Measurements from ENCODE around the gene KMT2D.

DNA sequence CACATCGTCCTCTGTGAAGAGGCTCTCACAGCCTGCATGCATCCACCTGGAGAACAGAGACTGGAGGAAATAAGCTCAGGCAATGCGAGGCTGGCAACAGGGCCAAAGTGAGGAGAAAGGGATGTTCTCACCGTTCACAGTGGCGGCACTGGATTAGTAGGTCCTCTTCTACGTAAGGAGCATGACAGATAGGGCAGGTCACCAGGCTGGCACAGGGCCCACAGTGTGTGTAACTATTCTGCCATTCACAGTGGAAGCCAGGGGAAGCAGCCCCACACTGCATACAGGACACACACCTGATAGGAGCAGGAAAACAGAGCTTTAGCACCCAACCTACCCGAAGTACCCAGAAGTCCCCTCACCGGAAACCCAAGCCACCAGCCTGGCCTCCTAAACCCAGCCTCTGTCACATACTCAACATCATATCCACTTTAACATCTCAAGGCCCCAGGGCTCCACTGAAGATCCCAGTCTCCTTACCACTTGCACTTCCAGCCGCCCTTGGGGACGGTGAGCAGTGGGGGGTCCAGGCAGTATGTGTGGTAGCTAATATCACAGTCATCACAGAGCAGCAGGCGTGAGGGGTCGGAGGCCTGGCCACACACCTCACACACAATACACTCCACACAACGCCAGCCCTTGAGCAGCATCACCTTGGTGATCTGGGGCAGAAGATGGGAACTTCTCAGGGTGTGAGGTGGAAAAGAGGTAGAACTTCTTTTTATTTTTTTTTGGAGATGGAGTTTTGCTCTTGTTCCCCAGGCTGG lies 14.3 kb downstream of the KMT2D start:
- TF ChIP-seq, protein P1, sequence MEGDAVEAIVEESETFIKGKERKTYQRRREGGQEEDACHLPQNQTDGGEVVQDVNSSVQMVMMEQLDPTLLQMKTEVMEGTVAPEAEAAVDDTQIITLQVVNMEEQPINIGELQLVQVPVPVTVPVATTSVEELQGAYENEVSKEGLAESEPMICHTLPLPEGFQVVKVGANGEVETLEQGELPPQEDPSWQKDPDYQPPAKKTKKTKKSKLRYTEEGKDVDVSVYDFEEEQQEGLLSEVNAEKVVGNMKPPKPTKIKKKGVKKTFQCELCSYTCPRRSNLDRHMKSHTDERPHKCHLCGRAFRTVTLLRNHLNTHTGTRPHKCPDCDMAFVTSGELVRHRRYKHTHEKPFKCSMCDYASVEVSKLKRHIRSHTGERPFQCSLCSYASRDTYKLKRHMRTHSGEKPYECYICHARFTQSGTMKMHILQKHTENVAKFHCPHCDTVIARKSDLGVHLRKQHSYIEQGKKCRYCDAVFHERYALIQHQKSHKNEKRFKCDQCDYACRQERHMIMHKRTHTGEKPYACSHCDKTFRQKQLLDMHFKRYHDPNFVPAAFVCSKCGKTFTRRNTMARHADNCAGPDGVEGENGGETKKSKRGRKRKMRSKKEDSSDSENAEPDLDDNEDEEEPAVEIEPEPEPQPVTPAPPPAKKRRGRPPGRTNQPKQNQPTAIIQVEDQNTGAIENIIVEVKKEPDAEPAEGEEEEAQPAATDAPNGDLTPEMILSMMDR (IDR thresholded peaks at IDR 0.05), result no peak
- no peak for TF ChIP-seq POLR2A (IDR thresholded peaks at IDR 0.05)
